DND-41 (cell line): Measurements from ENCODE around the gene USF2.

Experiments used
- ATAC-seq: fragments of 200-7000 bp; cut with Tn5 transposase; 3 replicates; pipeline ENCODE4 v1.9.1; 2021; ENCODE audit warnings: low read depth; ENCODE audit not compliant: insufficient read depth
- DNase-seq: peaks from one replicate; pipeline ENCODE4 v3.0.0-alpha.2; 2020
- H2AFZ ChIP-seq: 2 replicates; pipeline ENCODE4 v1.6.0; 2012; ENCODE audit warnings: low read depth, low read length
- H3K27ac ChIP-seq: 2 replicates; pipeline ENCODE4 v1.5.1; 2012; ENCODE audit warnings: low read length, inconsistent platforms
- H3K27me3 ChIP-seq: fragments of 200-600 bp; sonication (generic); 2 replicates; pipeline ENCODE4 v1.6.0; 2012; ENCODE audit warnings: low read length, mild to moderate bottlenecking, inconsistent platforms; ENCODE audit not compliant: insufficient read depth, poor library complexity
- H3K36me3 ChIP-seq: 2 replicates; pipeline ENCODE4 v1.5.1; 2012; ENCODE audit warnings: low read length, inconsistent platforms; ENCODE audit not compliant: insufficient read depth
- H3K4me1 ChIP-seq: 2 replicates; pipeline ENCODE4 v1.5.1; 2012; ENCODE audit warnings: mild to moderate bottlenecking, low read length; ENCODE audit not compliant: insufficient read depth
- H3K4me2 ChIP-seq: 2 replicates; pipeline ENCODE4 v1.6.0; 2012; ENCODE audit warnings: mild to moderate bottlenecking, moderate library complexity, low read length, inconsistent platforms; ENCODE audit not compliant: insufficient read depth
- H3K4me3 ChIP-seq, 2 experiments: fragments of 200-600 bp in 1 of 2; shearing (Covaris generic) in 1 of 2; 2 replicates each; pipeline ENCODE4 v1.5.1; 2012 to 2016; ENCODE audit warnings: inconsistent platforms in 2 of 2, low read length in 2 of 2, mild to moderate bottlenecking in 2 of 2, low read depth in 1 of 2, moderate library complexity in 1 of 2
- H3K79me2 ChIP-seq: 2 replicates; pipeline ENCODE4 v1.6.0; 2012; ENCODE audit warnings: low read length, inconsistent platforms; ENCODE audit not compliant: insufficient read depth
- H3K9ac ChIP-seq: 2 replicates; pipeline ENCODE4 v1.6.0; 2012; ENCODE audit warnings: low read depth, mild to moderate bottlenecking, inconsistent platforms, low read length, moderate library complexity
- H3K9me3 ChIP-seq: 2 replicates; pipeline ENCODE4 v1.5.1; 2012; ENCODE audit warnings: low read length, moderate library complexity, mild to moderate bottlenecking, inconsistent platforms; ENCODE audit not compliant: insufficient read depth, severe bottlenecking
- H4K20me1 ChIP-seq: 2 replicates; pipeline ENCODE4 v1.6.0; 2012; ENCODE audit warnings: low read length; ENCODE audit not compliant: insufficient read depth
- EZH2 ChIP-seq: IDR thresholded peaks from 3 replicates; pipeline ENCODE4 v1.6.1; 2012; ENCODE audit warnings: borderline replicate concordance, low read depth, mild to moderate bottlenecking, moderate library complexity, low read length, inconsistent platforms; ENCODE audit not compliant: severe bottlenecking
- TF ChIP-seq, protein P1 (sequence below): IDR thresholded peaks from 2 replicates; pipeline ENCODE4 v1.5.1; 2012; ENCODE audit warnings: borderline replicate concordance, low read length, moderate library complexity, mild to moderate bottlenecking; ENCODE audit not compliant: poor library complexity, severe bottlenecking; ENCODE audit errors: extremely low read depth

Gene USF2

DNA sequence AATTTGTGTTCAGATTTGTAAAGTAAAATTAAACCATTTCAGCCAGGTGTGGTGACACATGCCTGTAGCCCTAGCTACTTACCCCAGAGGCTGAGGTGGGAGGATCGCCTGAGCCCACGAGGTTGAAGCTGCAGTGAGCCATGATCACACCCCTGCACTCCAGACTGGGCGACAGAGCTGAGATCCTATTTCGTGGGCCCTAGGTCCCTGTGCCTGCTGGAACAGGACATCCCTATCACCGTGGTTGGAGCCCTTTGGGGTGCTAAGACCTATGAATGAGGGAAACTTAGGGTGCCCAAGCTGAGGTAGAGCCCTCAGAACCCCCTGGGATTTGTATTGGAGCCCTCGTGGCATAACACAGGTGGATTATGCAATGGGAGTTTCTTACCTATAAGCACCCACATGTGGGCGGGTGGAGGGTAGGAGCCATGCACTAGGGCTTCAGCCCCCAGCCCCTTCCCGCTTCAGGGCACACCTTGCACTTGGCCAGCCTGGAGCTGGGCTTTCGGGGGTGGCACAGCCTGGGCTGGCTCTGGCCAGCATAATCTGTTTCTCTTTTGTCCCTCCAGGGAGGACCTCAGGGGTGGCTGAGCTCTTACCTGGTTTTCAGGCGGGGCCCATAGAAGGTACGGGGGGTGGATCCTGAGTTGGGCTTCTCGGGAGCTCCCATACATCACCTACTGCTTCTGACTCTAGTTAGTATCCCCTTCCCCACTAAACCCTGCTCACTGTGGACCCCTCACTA is 7.2 kb upstream of the USF2 start:
- H3K27ac ChIP-seq, result no peak overlapping the region
- H3K27me3 ChIP-seq, result no peaks in the 10 kb centered on the region
- peaks cover 3% of the 10 kb centered on the region for H3K79me2 ChIP-seq
- DNase-seq (no peak), ATAC-seq (no peak; the same call in 2 of the 3 replicates)
- TF ChIP-seq, protein P1, sequence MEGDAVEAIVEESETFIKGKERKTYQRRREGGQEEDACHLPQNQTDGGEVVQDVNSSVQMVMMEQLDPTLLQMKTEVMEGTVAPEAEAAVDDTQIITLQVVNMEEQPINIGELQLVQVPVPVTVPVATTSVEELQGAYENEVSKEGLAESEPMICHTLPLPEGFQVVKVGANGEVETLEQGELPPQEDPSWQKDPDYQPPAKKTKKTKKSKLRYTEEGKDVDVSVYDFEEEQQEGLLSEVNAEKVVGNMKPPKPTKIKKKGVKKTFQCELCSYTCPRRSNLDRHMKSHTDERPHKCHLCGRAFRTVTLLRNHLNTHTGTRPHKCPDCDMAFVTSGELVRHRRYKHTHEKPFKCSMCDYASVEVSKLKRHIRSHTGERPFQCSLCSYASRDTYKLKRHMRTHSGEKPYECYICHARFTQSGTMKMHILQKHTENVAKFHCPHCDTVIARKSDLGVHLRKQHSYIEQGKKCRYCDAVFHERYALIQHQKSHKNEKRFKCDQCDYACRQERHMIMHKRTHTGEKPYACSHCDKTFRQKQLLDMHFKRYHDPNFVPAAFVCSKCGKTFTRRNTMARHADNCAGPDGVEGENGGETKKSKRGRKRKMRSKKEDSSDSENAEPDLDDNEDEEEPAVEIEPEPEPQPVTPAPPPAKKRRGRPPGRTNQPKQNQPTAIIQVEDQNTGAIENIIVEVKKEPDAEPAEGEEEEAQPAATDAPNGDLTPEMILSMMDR, result no peak
- no peak for TF ChIP-seq EZH2
- H3K9ac ChIP-seq, result no peak overlapping the region
- peaks cover 16% of the 10 kb centered on the region for H4K20me1 ChIP-seq
- no peak overlapping the region for H3K4me2 ChIP-seq
- no peak overlapping the region for H2AFZ ChIP-seq
- H3K9me3 ChIP-seq, result no peaks in the 10 kb centered on the region
- H3K4me1 ChIP-seq, result peaks cover 6% of the 10 kb centered on the region
- no peak overlapping the region for H3K4me3 ChIP-seq
- peaks cover 6% of the 10 kb centered on the region for H3K36me3 ChIP-seq

DNA sequence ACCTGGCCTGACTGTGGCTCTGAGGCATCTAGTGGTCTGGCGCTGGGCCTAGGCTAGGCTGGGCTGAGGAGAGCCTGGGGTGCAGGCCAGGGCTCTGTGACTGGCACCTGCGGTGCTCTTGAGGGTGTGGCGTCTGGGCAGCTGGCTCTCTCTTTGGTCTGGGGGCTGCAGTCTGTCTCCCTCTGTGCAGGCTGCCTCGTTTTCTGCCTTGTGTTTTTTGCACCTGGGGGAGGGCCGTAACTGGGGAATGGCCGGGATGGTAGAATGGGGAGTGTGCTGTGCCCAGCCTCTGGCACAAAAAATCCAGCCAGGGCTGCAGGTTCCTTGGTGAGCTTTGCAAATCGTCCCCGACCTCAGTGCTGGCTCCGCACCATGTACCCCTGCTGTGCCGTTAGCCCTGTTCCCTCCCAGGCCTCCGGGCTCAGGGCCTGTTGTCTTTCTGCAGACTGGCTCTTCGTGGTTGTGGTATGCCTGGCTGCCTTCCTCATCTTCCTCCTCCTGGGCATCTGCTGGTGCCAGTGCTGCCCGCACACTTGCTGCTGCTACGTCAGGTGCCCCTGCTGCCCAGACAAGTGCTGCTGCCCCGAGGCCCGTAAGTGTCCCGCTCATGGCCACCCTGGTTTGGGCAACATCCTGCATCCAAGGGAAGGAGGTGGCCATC is 6.5 kb upstream of the USF2 start:
- DNase-seq, result no peak
- no peak overlapping the region for H3K27ac ChIP-seq
- ATAC-seq, result no peak; the same call in 2 of the 3 replicates

DNA sequence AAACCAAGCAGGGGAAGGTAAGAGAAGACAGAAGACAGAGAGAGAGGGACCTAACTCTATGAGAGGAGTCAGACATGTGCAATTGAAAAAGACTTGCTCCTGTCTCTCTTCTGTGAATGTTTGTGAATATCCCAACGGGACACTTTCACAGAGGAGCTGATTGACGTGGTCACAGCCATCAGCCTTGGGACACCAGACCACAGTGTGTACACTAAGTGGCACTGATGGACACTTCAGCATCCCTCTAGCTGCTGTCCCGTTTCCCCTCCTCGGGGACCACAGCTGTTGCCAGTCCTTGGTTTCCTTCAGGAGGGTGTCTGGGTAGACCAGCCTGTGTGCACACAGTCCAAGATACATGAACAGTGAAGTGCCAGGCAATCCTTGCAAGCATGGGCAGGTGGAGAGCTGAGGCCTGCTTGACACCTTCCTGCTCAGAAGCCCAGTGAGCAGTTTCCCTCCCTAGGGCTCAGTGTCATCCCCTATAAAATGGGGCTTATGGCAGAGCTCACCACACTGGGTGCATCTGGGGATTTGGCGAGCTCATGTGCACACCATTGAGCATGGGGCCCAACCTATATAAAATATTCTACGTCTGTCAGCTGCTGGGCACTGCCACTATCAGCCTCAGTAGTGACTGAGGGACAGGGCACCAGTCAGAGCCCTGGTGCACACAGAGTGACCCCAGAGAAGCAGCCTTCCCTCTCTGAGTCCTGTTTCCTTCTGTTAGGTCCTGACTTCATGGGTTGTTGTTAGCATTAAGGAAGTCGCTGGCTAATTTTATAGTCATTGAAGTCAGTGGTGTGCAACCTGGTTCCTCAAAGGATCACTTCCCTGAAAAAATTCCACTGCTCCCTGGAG is 4.3 kb upstream of the USF2 start:
- peaks cover 13% of the 10 kb centered on the region for H3K4me1 ChIP-seq
- no peak for TF ChIP-seq EZH2
- TF ChIP-seq, protein P1, result no peak
- H3K9me3 ChIP-seq, result no peaks in the 10 kb centered on the region
- H3K79me2 ChIP-seq, result peaks cover 19% of the 10 kb centered on the region
- DNase-seq, result no peak
- no peak overlapping the region for H2AFZ ChIP-seq
- no peak overlapping the region for H3K9ac ChIP-seq
- no peak overlapping the region for H3K4me3 ChIP-seq
- H3K27ac ChIP-seq, result no peak overlapping the region
- no peaks in the 10 kb centered on the region for H3K27me3 ChIP-seq
- peaks cover 20% of the 10 kb centered on the region for H4K20me1 ChIP-seq
- no peak for ATAC-seq
- H3K36me3 ChIP-seq, result peaks cover 9% of the 10 kb centered on the region
- no peak overlapping the region for H3K4me2 ChIP-seq

More for the DNA sequence above, 6.5 kb upstream of the USF2 start:
- no peak overlapping the region for H3K4me2 ChIP-seq
- H3K9ac ChIP-seq, result no peak overlapping the region
- peaks cover 13% of the 10 kb centered on the region for H3K4me1 ChIP-seq
- no peak overlapping the region for H3K4me3 ChIP-seq
- no peaks in the 10 kb centered on the region for H3K9me3 ChIP-seq
- TF ChIP-seq EZH2, result no peak
- TF ChIP-seq, protein P1, result no peak
- H3K27me3 ChIP-seq, result no peaks in the 10 kb centered on the region
- H2AFZ ChIP-seq, result no peak overlapping the region
- peaks cover 10% of the 10 kb centered on the region for H3K79me2 ChIP-seq
- peaks cover 21% of the 10 kb centered on the region for H4K20me1 ChIP-seq
- H3K36me3 ChIP-seq, result peaks cover 9% of the 10 kb centered on the region
